Cardiac muscle cell (in vitro differentiated cells and primary cell): Measurements from ENCODE around the gene PEX11A. TPM values are rescaled to one million over a fixed set of nuclear protein-coding genes. Genes with fewer than 3 reads are reported as not detected.

ENCODE experiments used
- DNase-seq, 2 donors: peaks; one replicate each; pipeline versions ENCODE4 v3.0.0 to v3.0.0-alpha.2; 2010 to 2017; ENCODE audit warnings: low read depth in 1 of 2, low spot score in 1 of 2
- H3K27ac ChIP-seq: fragments of 200-600 bp; sonication (generic); 2 replicates; pipeline ENCODE4 v1.5.1; 2016
- H3K27me3 ChIP-seq: fragments of 200-600 bp; sonication (generic); 2 replicates; pipeline ENCODE4 v1.6.0; 2016; ENCODE audit warnings: control low read depth
- H3K36me3 ChIP-seq: fragments of 200-600 bp; sonication (generic); 2 replicates; pipeline ENCODE4 v1.5.1; 2016; ENCODE audit warnings: control low read depth
- H3K4me1 ChIP-seq: fragments of 200-600 bp; sonication (generic); 2 replicates; pipeline ENCODE4 v1.8.1; 2017; ENCODE audit warnings: low read depth, mild to moderate bottlenecking, mixed run types
- H3K4me3 ChIP-seq: fragments of 200-600 bp; sonication (generic); 2 replicates; pipeline ENCODE4 v1.5.1; 2016; ENCODE audit warnings: mild to moderate bottlenecking
- H3K9me3 ChIP-seq: fragments of 200-600 bp; sonication (generic); 2 replicates; pipeline ENCODE4 v1.5.1; 2017; ENCODE audit warnings: low read depth, mild to moderate bottlenecking, control low read depth
- polyA plus RNA-seq: library from polyadenylated mRNA; unstranded; fragments of >200 nt; fragmentation: Nextera tagmentation; extraction: Ambion mirVana; gene quantifications from 2 replicates; pipeline ENCODE4 v1.2.1, GENCODE V29; 2016
- total RNA-seq: library from RNA; depleted of rRNA; stranded (reverse); fragments of >200 nt; gene quantifications from 2 replicates; pipeline ENCODE4 v1.2.3, GENCODE V29; 2016
- TF ChIP-seq, protein P1 (sequence below): IDR thresholded peaks from 2 replicates; pipeline ENCODE4 v1.5.1; 2012; ENCODE audit warnings: low read depth, mild to moderate bottlenecking, low read length

PEX11A gene
- total and polyA plus RNA-seq, 2 experiments from 2014 or later = 5.9 to 12.0 TPM

DNA sequence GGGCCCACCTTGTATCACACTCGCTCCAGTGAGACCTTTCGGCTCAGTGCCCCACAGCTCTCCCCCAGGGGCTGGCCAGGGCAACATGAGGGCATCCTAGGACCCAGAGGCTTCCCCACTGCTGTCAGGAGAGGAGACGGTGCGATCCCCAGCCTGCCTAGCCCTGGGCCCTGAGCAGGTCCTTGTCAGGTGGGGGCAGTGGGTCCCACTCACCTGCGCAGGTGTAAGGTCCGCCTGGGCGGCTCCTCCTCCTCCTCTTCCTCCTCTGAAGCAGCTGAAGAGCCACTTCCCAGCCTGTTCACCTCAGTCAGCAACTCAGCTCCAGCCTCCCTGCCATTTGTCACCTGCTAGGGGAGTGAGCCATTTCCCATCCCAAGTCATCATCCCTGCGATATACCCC is 44.9 kb downstream of the PEX11A start:
- Histone ChIP-seq H3K36me3 (peaks cover 22% of the 10 kb centered on the region), H3K4me1 (no peaks in the 10 kb centered on the region), H3K27me3 (no peaks in the 10 kb centered on the region), H3K4me3 (no peak overlapping the region), H3K27ac (no peak overlapping the region), H3K9me3 (no peaks in the 10 kb centered on the region)
- no peak for DNase-seq
- TF ChIP-seq, protein P1, sequence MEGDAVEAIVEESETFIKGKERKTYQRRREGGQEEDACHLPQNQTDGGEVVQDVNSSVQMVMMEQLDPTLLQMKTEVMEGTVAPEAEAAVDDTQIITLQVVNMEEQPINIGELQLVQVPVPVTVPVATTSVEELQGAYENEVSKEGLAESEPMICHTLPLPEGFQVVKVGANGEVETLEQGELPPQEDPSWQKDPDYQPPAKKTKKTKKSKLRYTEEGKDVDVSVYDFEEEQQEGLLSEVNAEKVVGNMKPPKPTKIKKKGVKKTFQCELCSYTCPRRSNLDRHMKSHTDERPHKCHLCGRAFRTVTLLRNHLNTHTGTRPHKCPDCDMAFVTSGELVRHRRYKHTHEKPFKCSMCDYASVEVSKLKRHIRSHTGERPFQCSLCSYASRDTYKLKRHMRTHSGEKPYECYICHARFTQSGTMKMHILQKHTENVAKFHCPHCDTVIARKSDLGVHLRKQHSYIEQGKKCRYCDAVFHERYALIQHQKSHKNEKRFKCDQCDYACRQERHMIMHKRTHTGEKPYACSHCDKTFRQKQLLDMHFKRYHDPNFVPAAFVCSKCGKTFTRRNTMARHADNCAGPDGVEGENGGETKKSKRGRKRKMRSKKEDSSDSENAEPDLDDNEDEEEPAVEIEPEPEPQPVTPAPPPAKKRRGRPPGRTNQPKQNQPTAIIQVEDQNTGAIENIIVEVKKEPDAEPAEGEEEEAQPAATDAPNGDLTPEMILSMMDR = no peak

DNA sequence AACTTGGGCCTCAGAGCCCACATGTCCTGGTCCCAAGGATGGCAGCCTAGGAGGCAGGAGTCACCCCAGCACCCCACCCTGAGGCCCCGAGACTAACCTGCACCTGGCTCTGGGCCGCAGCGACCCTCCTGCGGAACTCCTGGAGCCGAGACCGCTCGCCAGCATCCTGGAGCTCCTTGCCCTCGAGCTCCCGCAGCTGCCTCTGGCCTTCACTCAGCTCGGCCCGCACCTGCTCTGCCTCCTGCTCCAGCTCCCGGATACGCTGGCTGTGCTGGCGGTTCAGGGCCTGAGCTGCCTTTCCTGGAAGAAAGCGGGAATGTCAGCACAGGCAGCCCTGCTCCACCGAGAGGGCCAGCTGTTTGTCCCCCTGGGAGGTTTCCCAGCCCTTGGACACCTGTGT is 48.4 kb downstream of the PEX11A start:
- Histone ChIP-seq H3K4me3 (no peak overlapping the region), H3K4me1 (no peaks in the 10 kb centered on the region), H3K36me3 (peaks cover 25% of the 10 kb centered on the region), H3K27ac (no peak overlapping the region), H3K9me3 (no peaks in the 10 kb centered on the region), H3K27me3 (no peaks in the 10 kb centered on the region)
- TF ChIP-seq, protein P1 = no peak
- no peak for DNase-seq

DNA sequence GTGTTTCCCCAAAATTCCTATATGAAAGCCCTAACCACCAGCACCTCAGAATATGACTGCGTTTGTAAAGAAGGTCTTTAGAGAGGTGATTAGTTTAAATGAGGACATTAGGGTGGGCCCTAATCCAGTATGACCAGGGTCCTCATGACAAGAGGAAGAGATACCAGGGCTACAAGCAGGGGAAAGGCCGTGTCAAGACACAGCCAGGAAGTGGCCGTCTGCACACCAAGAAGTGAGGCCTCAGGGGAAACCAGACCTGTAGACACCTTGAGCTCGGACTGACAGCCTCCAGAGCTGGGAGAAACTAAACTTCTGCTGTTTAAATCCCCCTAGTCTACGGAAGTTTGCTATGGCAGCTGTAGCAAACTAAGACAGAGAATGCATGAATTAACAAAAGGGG is 49.5 kb downstream of the PEX11A start:
- Histone ChIP-seq H3K4me3 (no peak overlapping the region), H3K27me3 (no peaks in the 10 kb centered on the region), H3K27ac (no peak overlapping the region), H3K9me3 (no peaks in the 10 kb centered on the region), H3K4me1 (no peaks in the 10 kb centered on the region), H3K36me3 (peaks cover 22% of the 10 kb centered on the region)
- TF ChIP-seq, protein P1 = no peak
- DNase-seq = no peak

DNA sequence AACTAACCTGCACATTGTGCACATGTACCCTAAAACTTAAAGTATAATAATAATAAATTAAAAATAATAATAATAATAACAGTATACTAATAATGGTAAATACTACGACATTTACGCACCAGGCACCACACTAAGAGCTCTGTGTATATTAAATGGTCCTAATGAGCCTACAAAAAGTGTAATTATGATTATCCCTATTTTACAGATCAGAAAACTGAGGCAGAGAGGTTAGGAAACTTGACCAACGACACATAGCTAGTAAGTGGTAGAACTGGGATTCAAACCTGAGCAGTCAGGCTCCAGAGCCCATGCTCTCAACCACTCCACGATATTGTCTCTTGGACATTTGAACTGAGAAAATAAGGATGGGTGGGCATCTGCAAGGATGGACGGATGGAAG is 50.3 kb downstream of the PEX11A start:
- peaks cover 21% of the 10 kb centered on the region for H3K36me3 ChIP-seq
- no peak for DNase-seq
- H3K27ac ChIP-seq = no peak overlapping the region
- TF ChIP-seq, protein P1 = no peak
- H3K27me3 ChIP-seq = no peaks in the 10 kb centered on the region
- no peaks in the 10 kb centered on the region for H3K9me3 ChIP-seq
- no peak overlapping the region for H3K4me3 ChIP-seq
- no peaks in the 10 kb centered on the region for H3K4me1 ChIP-seq

DNA sequence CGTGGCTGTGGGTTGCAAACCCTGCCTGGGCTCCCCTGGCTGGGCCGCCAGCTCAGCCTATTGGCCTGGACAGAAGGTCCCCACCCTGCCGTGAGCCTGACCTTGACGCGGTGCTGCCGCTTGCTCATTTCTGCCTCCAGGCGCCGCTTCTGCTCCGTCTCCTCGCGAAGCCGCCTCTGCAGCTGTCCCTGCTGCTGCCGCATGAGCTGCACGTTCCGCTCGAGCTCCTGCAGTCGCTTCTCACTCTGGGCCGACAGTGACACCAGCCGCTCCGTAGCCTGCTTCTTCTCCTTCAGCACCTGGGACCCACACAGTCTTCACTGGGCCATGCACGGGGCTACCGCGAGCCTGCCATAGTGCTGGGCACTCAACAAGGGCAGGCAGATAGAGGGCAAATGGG is 57.0 kb downstream of the PEX11A start:
- Histone ChIP-seq H3K27ac (no peak overlapping the region), H3K27me3 (no peaks in the 10 kb centered on the region), H3K36me3 (peaks cover 49% of the 10 kb centered on the region), H3K4me1 (no peaks in the 10 kb centered on the region), H3K4me3 (no peak overlapping the region), H3K9me3 (no peaks in the 10 kb centered on the region)
- TF ChIP-seq, protein P1 = no peak
- no peak for DNase-seq
